GM23338 (cell line): ENCODE results near the gene SHISAL1. TPM values are rescaled to one million over a fixed set of nuclear protein-coding genes. Genes with fewer than 3 reads are reported as not detected.

Experiments
- ATAC-seq: fragments of 200-7000 bp; cut with Tn5 transposase; 3 replicates; pipeline ENCODE4 v1.9.1; 2020
- DNase-seq: peaks from one replicate; pipeline ENCODE4 v3.0.0-alpha.2; 2015; ENCODE audit warnings: low spot score
- H2AFZ ChIP-seq: fragments of 200-600 bp; sonication (generic); 2 replicates; pipeline ENCODE4 v1.8.0; 2016; ENCODE audit warnings: antibody characterized with exemption, mild to moderate bottlenecking, moderate library complexity
- H3F3A ChIP-seq: fragments of 200-600 bp; sonication (generic); replicated peaks from 2 replicates; pipeline ENCODE4 v1.8.0; 2017; ENCODE audit warnings: antibody characterized with exemption, mixed run types, low read depth
- H3K27ac ChIP-seq: fragments of 200-600 bp; sonication (generic); 2 replicates; pipeline ENCODE4 v1.6.1; 2016; ENCODE audit warnings: low read depth
- H3K27me3 ChIP-seq: fragments of 200-600 bp; sonication (generic); 2 replicates; pipeline ENCODE4 v1.8.0; 2016; ENCODE audit warnings: mild to moderate bottlenecking, mixed run types, moderate library complexity; ENCODE audit not compliant: insufficient read depth
- H3K36me3 ChIP-seq: fragments of 200-600 bp; sonication (generic); 2 replicates; pipeline ENCODE4 v1.8.0; 2016; ENCODE audit warnings: mild to moderate bottlenecking; ENCODE audit not compliant: insufficient read depth
- H3K4me1 ChIP-seq: fragments of 200-600 bp; sonication (generic); 2 replicates; pipeline ENCODE4 v1.8.0; 2016; ENCODE audit warnings: mild to moderate bottlenecking, moderate library complexity; ENCODE audit not compliant: insufficient read depth
- H3K4me2 ChIP-seq: fragments of 200-600 bp; sonication (generic); 2 replicates; pipeline ENCODE4 v1.7.1; 2017; ENCODE audit warnings: mixed run types
- H3K4me3 ChIP-seq: fragments of 200-600 bp; sonication (generic); 2 replicates; pipeline ENCODE4 v1.6.1; 2016; ENCODE audit warnings: mixed run types
- H3K79me2 ChIP-seq: fragments of 200-600 bp; sonication (generic); replicated peaks from 2 replicates; pipeline ENCODE4 v1.8.0; 2017; ENCODE audit warnings: mild to moderate bottlenecking; ENCODE audit not compliant: insufficient read depth
- H3K9me2 ChIP-seq: fragments of 200-600 bp; sonication (generic); 2 replicates; pipeline ENCODE4 v1.8.0; 2017; ENCODE audit not compliant: insufficient read depth
- H4K20me1 ChIP-seq: fragments of 200-600 bp; sonication (generic); replicated peaks from 2 replicates; pipeline ENCODE4 v1.8.0; 2017; ENCODE audit warnings: mild to moderate bottlenecking; ENCODE audit not compliant: insufficient read depth
- H3K27ac Mint-ChIP-seq: 2 replicates; pipeline ENCODE4 v1.8.0; 2020; ENCODE audit warnings: inconsistent platforms, mild to moderate bottlenecking, moderate library complexity, mixed read lengths
- H3K27me3 Mint-ChIP-seq: 3 replicates; pipeline ENCODE4 v1.8.0; 2022; ENCODE audit warnings: low read depth, mild to moderate bottlenecking, moderate library complexity, mixed read lengths, inconsistent platforms; ENCODE audit not compliant: insufficient read depth, poor library complexity
- H3K36me3 Mint-ChIP-seq: 3 replicates; pipeline ENCODE4 v1.8.0; 2021; ENCODE audit warnings: low read depth, mild to moderate bottlenecking, inconsistent platforms, moderate library complexity, mixed read lengths
- H3K4me1 Mint-ChIP-seq: 3 replicates; pipeline ENCODE4 v1.8.0; 2020; ENCODE audit warnings: mild to moderate bottlenecking, inconsistent platforms, mixed read lengths
- H3K4me3 Mint-ChIP-seq: 3 replicates; pipeline ENCODE4 v1.8.0; 2021; ENCODE audit warnings: moderate library complexity, mild to moderate bottlenecking, inconsistent platforms, mixed read lengths
- H3K9me3 Mint-ChIP-seq: 3 replicates; pipeline ENCODE4 v1.8.0; 2020; ENCODE audit warnings: moderate library complexity, mild to moderate bottlenecking, inconsistent platforms, mixed read lengths
- CREB1 ChIP-seq: fragments of 250-450 bp; sonication (Bioruptor Pico); IDR thresholded peaks from 2 replicates; pipeline ENCODE4 v1.5.0; 2020; ENCODE audit warnings: low read depth, mild to moderate bottlenecking, moderate library complexity
- EZH2 ChIP-seq: fragments of 200-600 bp; sonication (generic); IDR thresholded peaks from one replicate; pipeline ENCODE4 v1.8.0; 2017; ENCODE audit warnings: antibody characterized with exemption, mild to moderate bottlenecking, low read depth; ENCODE audit not compliant: unreplicated experiment
- EZH2phosphoT487 ChIP-seq: fragments of 200-600 bp; sonication (generic); IDR thresholded peaks from one replicate; pipeline ENCODE4 v1.8.1; 2018; ENCODE audit warnings: antibody characterized with exemption; ENCODE audit not compliant: unreplicated experiment
- JUNB ChIP-seq: IDR thresholded peaks from one replicate; pipeline ENCODE4 v1.6.1; 2016; ENCODE audit warnings: antibody characterized with exemption; ENCODE audit not compliant: unreplicated experiment
- NANOG ChIP-seq: IDR thresholded peaks from 2 replicates; pipeline ENCODE4 v1.6.1; 2016; ENCODE audit warnings: antibody characterized with exemption, borderline replicate concordance
- POLR2AphosphoS5 ChIP-seq: IDR thresholded peaks from 2 replicates; pipeline ENCODE4 v1.6.1; 2016; ENCODE audit warnings: antibody characterized with exemption, low read depth
- STAT1 ChIP-seq: IDR thresholded peaks from one replicate; pipeline ENCODE4 v1.6.1; 2016; ENCODE audit warnings: antibody characterized with exemption; ENCODE audit not compliant: unreplicated experiment
- ZNF114 ChIP-seq: fragments of 250-450 bp; sonication (Bioruptor Pico); IDR thresholded peaks from 2 replicates; pipeline ENCODE4 v1.5.0; 2020; ENCODE audit warnings: mild to moderate bottlenecking, moderate library complexity
- ZNF331 ChIP-seq: fragments of 250-450 bp; sonication (Bioruptor Pico); IDR thresholded peaks from 2 replicates; pipeline ENCODE4 v1.5.0; 2020; ENCODE audit warnings: low read depth, mild to moderate bottlenecking, moderate library complexity
- polyA plus RNA-seq: library from polyadenylated mRNA; unstranded; fragments of >200 nt; fragmentation: Nextera tagmentation; extraction: Ambion mirVana; gene quantifications from 2 replicates; pipeline ENCODE4 v1.2.1, GENCODE V29; 2016
- total RNA-seq: library from RNA; depleted of rRNA; stranded (reverse); fragments of >200 nt; shearing (Covaris generic); gene quantifications from 2 replicates; pipeline ENCODE4 v1.2.3, GENCODE V29; 2014
- TF ChIP-seq, protein P1 (sequence below): fragments of 250-450 bp; sonication (Bioruptor Pico); IDR thresholded peaks from 2 replicates; pipeline ENCODE4 v1.5.0; 2020; ENCODE audit warnings: mild to moderate bottlenecking, moderate library complexity
- TF ChIP-seq, protein P2 (sequence below), 2 experiments: fragments of 200-600 bp in 1 of 2; sonication (generic) in 1 of 2; conservative IDR thresholded peaks; 2 replicates each; pipeline versions ENCODE4 v1.5.1 to v1.6.1; 2016 to 2017; ENCODE audit warnings: antibody characterized with exemption in 2 of 2, low read depth in 2 of 2, mild to moderate bottlenecking in 2 of 2, moderate library complexity in 1 of 2
- TF ChIP-seq, protein P3 (sequence below): IDR thresholded peaks from one replicate; pipeline ENCODE4 v1.6.1; 2018; ENCODE audit warnings: antibody characterized with exemption; ENCODE audit not compliant: unreplicated experiment
- TF ChIP-seq, protein P4 (sequence below): IDR thresholded peaks from 2 replicates; pipeline ENCODE4 v1.6.1; 2016; ENCODE audit warnings: antibody characterized with exemption

The SHISAL1 gene
- total and polyA plus RNA-seq, 2 experiments from 2014 or later = 0.71 to 3.4 TPM

DNA sequence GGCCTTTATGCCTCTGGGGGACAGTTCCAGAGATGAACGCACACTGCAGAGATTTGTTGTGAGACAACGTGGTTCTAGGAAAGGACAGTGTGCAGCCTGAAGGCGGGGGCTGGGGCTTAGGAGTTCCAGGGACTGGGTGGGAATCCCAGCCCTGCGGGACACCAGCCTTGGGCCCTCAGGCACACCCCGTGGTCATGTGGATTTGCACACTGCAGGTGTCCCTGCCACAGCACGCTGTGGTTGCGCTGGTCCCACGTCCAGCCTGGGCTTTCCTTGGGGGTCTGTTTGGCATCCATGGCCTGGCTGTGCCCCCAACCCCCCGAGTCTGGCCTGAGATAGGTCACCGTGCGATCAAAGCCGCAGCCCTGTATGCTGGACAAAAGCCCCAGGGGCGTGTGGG lies 7.3 kb downstream of the SHISAL1 start:
- H3K9me3 Mint-ChIP-seq = 0 out of 3 replicates have a peak, but pooled peaks cover 3% of the 10 kb centered on the region
- no peak overlapping the region for H3K27ac Mint-ChIP-seq

More for the DNA sequence above, 7.3 kb downstream of the SHISAL1 start:
- no peaks in the 10 kb centered on the region for H3K79me2 ChIP-seq
- H3K4me3 ChIP-seq = no peak overlapping the region
- Mint-ChIP-seq H3K4me3 (no peak overlapping the region), H3K27me3 (peaks cover 22% of the 10 kb centered on the region), H3K36me3 (no peaks in the 10 kb centered on the region), H3K4me1 (peaks cover 6% of the 10 kb centered on the region)
- no peak overlapping the region for H3K27ac ChIP-seq
- no peak for DNase-seq
- no peaks in the 10 kb centered on the region for H3K27me3 ChIP-seq
- H3K9me2 ChIP-seq = no peaks in the 10 kb centered on the region
- H4K20me1 ChIP-seq = no peaks in the 10 kb centered on the region
- H3K36me3 ChIP-seq = no peaks in the 10 kb centered on the region
- no peaks in the 10 kb centered on the region for H3F3A ChIP-seq
- no peak for ATAC-seq
- H3K4me1 ChIP-seq = no peaks in the 10 kb centered on the region
- H3K4me2 ChIP-seq = no peak overlapping the region
- no peak overlapping the region for H2AFZ ChIP-seq
- TF ChIP-seq ZNF331 (CRISPR knock-in tag) (no peak), EZH2phosphoT487 (no peak), POLR2AphosphoS5 (no peak), NANOG (no peak), ZNF114 (CRISPR knock-in tag) (no peak), JUNB (no peak), CREB1 (CRISPR knock-in tag) (no peak), STAT1 (no peak), EZH2 (no peak)
- TF ChIP-seq, protein P1, sequence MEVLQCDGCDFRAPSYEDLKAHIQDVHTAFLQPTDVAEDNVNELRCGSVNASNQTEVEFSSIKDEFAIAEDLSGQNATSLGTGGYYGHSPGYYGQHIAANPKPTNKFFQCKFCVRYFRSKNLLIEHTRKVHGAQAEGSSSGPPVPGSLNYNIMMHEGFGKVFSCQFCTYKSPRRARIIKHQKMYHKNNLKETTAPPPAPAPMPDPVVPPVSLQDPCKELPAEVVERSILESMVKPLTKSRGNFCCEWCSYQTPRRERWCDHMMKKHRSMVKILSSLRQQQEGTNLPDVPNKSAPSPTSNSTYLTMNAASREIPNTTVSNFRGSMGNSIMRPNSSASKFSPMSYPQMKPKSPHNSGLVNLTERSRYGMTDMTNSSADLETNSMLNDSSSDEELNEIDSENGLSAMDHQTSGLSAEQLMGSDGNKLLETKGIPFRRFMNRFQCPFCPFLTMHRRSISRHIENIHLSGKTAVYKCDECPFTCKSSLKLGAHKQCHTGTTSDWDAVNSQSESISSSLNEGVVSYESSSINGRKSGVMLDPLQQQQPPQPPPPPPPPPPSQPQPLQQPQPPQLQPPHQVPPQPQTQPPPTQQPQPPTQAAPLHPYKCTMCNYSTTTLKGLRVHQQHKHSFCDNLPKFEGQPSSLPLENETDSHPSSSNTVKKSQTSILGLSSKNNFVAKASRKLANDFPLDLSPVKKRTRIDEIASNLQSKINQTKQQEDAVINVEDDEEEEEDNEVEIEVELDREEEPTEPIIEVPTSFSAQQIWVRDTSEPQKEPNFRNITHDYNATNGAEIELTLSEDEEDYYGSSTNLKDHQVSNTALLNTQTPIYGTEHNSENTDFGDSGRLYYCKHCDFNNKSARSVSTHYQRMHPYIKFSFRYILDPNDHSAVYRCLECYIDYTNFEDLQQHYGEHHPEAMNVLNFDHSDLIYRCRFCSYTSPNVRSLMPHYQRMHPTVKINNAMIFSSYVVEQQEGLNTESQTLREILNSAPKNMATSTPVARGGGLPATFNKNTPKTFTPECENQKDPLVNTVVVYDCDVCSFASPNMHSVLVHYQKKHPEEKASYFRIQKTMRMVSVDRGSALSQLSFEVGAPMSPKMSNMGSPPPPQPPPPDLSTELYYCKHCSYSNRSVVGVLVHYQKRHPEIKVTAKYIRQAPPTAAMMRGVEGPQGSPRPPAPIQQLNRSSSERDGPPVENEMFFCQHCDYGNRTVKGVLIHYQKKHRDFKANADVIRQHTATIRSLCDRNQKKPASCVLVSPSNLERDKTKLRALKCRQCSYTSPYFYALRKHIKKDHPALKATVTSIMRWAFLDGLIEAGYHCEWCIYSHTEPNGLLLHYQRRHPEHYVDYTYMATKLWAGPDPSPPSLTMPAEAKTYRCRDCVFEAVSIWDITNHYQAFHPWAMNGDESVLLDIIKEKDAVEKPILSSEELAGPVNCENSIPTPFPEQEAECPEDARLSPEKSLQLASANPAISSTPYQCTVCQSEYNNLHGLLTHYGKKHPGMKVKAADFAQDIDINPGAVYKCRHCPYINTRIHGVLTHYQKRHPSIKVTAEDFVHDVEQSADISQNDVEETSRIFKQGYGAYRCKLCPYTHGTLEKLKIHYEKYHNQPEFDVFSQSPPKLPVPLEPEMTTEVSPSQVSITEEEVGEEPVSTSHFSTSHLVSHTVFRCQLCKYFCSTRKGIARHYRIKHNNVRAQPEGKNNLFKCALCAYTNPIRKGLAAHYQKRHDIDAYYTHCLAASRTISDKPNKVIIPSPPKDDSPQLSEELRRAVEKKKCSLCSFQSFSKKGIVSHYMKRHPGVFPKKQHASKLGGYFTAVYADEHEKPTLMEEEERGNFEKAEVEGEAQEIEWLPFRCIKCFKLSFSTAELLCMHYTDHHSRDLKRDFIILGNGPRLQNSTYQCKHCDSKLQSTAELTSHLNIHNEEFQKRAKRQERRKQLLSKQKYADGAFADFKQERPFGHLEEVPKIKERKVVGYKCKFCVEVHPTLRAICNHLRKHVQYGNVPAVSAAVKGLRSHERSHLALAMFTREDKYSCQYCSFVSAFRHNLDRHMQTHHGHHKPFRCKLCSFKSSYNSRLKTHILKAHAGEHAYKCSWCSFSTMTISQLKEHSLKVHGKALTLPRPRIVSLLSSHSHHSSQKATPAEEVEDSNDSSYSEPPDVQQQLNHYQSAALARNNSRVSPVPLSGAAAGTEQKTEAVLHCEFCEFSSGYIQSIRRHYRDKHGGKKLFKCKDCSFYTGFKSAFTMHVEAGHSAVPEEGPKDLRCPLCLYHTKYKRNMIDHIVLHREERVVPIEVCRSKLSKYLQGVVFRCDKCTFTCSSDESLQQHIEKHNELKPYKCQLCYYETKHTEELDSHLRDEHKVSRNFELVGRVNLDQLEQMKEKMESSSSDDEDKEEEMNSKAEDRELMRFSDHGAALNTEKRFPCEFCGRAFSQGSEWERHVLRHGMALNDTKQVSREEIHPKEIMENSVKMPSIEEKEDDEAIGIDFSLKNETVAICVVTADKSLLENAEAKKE (CRISPR knock-in tag) = no peak
- TF ChIP-seq, protein P2, sequence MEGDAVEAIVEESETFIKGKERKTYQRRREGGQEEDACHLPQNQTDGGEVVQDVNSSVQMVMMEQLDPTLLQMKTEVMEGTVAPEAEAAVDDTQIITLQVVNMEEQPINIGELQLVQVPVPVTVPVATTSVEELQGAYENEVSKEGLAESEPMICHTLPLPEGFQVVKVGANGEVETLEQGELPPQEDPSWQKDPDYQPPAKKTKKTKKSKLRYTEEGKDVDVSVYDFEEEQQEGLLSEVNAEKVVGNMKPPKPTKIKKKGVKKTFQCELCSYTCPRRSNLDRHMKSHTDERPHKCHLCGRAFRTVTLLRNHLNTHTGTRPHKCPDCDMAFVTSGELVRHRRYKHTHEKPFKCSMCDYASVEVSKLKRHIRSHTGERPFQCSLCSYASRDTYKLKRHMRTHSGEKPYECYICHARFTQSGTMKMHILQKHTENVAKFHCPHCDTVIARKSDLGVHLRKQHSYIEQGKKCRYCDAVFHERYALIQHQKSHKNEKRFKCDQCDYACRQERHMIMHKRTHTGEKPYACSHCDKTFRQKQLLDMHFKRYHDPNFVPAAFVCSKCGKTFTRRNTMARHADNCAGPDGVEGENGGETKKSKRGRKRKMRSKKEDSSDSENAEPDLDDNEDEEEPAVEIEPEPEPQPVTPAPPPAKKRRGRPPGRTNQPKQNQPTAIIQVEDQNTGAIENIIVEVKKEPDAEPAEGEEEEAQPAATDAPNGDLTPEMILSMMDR (conservative IDR thresholded peaks at IDR 0.05; ENCODE audit: low read depth in 2 of 2) = no peak
- TF ChIP-seq, protein P3, sequence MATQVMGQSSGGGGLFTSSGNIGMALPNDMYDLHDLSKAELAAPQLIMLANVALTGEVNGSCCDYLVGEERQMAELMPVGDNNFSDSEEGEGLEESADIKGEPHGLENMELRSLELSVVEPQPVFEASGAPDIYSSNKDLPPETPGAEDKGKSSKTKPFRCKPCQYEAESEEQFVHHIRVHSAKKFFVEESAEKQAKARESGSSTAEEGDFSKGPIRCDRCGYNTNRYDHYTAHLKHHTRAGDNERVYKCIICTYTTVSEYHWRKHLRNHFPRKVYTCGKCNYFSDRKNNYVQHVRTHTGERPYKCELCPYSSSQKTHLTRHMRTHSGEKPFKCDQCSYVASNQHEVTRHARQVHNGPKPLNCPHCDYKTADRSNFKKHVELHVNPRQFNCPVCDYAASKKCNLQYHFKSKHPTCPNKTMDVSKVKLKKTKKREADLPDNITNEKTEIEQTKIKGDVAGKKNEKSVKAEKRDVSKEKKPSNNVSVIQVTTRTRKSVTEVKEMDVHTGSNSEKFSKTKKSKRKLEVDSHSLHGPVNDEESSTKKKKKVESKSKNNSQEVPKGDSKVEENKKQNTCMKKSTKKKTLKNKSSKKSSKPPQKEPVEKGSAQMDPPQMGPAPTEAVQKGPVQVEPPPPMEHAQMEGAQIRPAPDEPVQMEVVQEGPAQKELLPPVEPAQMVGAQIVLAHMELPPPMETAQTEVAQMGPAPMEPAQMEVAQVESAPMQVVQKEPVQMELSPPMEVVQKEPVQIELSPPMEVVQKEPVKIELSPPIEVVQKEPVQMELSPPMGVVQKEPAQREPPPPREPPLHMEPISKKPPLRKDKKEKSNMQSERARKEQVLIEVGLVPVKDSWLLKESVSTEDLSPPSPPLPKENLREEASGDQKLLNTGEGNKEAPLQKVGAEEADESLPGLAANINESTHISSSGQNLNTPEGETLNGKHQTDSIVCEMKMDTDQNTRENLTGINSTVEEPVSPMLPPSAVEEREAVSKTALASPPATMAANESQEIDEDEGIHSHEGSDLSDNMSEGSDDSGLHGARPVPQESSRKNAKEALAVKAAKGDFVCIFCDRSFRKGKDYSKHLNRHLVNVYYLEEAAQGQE = no peak
- TF ChIP-seq, protein P4, sequence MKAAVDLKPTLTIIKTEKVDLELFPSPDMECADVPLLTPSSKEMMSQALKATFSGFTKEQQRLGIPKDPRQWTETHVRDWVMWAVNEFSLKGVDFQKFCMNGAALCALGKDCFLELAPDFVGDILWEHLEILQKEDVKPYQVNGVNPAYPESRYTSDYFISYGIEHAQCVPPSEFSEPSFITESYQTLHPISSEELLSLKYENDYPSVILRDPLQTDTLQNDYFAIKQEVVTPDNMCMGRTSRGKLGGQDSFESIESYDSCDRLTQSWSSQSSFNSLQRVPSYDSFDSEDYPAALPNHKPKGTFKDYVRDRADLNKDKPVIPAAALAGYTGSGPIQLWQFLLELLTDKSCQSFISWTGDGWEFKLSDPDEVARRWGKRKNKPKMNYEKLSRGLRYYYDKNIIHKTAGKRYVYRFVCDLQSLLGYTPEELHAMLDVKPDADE = no peak
